ENCODE measurements around the gene BCKDHA.

The BCKDHA gene

GRCh38 chr19:41413947-41414346 lies 16.3 kb downstream of the BCKDHA start:
- peaks cover 7% of the 10 kb centered on the region for H3K36me3 ChIP-seq (ENCODE audit: control insufficient read depth, insufficient read depth, low read length)
- no peak overlapping the region for H3K27ac ChIP-seq (ENCODE audit: insufficient read depth, low read depth, low read length, poor library complexity, severe bottlenecking)
- H3K9me3 ChIP-seq (ENCODE audit: control insufficient read depth, low read length) = no peaks in the 10 kb centered on the region
- no peak overlapping the region for H3K4me3 ChIP-seq (ENCODE audit: insufficient read depth, low read depth, low read length)
- 95% methylated on average over 10 of the region's 10 CpGs for WGBS, 2 experiments
- no peaks in the 10 kb centered on the region for H3K27me3 ChIP-seq (ENCODE audit: control insufficient read depth, insufficient read depth, low read length, poor library complexity, severe bottlenecking)
- H3K4me1 ChIP-seq (ENCODE audit: control insufficient read depth, insufficient read depth, low read length) = no peaks in the 10 kb centered on the region

- Histone ChIP-seq H3K4me3 (ENCODE audit: insufficient read depth, low read depth, low read length) (no peak overlapping the region), H3K9me3 (ENCODE audit: control insufficient read depth, low read length) (no peaks in the 10 kb centered on the region), H3K27me3 (ENCODE audit: control insufficient read depth, insufficient read depth, low read length, poor library complexity, severe bottlenecking) (no peaks in the 10 kb centered on the region), H3K36me3 (ENCODE audit: control insufficient read depth, insufficient read depth, low read length) (peaks cover 10% of the 10 kb centered on the region), H3K27ac (ENCODE audit: insufficient read depth, low read depth, low read length, poor library complexity, severe bottlenecking) (no peak overlapping the region), H3K4me1 (ENCODE audit: control insufficient read depth, insufficient read depth, low read length) (no peaks in the 10 kb centered on the region)
- WGBS, 2 experiments = 94% methylated on average over 9 of the region's 9 CpGs
Observed at GRCh38 chr19:41414461-41414860, 16.8 kb downstream of the BCKDHA start.

GRCh38 chr19:41415154-41415571 lies 17.5 kb downstream of the BCKDHA start:
- Histone ChIP-seq H3K4me1 (ENCODE audit: control insufficient read depth, insufficient read depth, low read length) (no peaks in the 10 kb centered on the region), H3K27me3 (ENCODE audit: control insufficient read depth, insufficient read depth, low read length, poor library complexity, severe bottlenecking) (no peaks in the 10 kb centered on the region), H3K36me3 (ENCODE audit: control insufficient read depth, insufficient read depth, low read length) (peaks cover 10% of the 10 kb centered on the region), H3K27ac (ENCODE audit: insufficient read depth, low read depth, low read length, poor library complexity, severe bottlenecking) (no peak overlapping the region), H3K4me3 (ENCODE audit: insufficient read depth, low read depth, low read length) (no peak overlapping the region), H3K9me3 (ENCODE audit: control insufficient read depth, low read length) (no peaks in the 10 kb centered on the region)
- 95% methylated on average over 9 of the region's 9 CpGs for WGBS, 2 experiments

- Histone ChIP-seq H3K4me3 (ENCODE audit: insufficient read depth, low read depth, low read length) (no peak overlapping the region), H3K27ac (ENCODE audit: insufficient read depth, low read depth, low read length, poor library complexity, severe bottlenecking) (no peak overlapping the region), H3K9me3 (ENCODE audit: control insufficient read depth, low read length) (no peaks in the 10 kb centered on the region), H3K27me3 (ENCODE audit: control insufficient read depth, insufficient read depth, low read length, poor library complexity, severe bottlenecking) (no peaks in the 10 kb centered on the region), H3K4me1 (ENCODE audit: control insufficient read depth, insufficient read depth, low read length) (no peaks in the 10 kb centered on the region), H3K36me3 (ENCODE audit: control insufficient read depth, insufficient read depth, low read length) (peaks cover 10% of the 10 kb centered on the region)
- 95 to 96% methylated on average over 12 of the region's 12 CpGs for WGBS, 2 experiments
Observed at GRCh38 chr19:41416194-41416674, 18.6 kb downstream of the BCKDHA start.

GRCh38 chr19:41420101-41420880 lies 22.7 kb downstream of the BCKDHA start:
- peaks cover 10% of the 10 kb centered on the region for H3K36me3 ChIP-seq (ENCODE audit: control insufficient read depth, insufficient read depth, low read length)
- H3K9me3 ChIP-seq (ENCODE audit: control insufficient read depth, low read length) = no peaks in the 10 kb centered on the region
- H3K4me3 ChIP-seq (ENCODE audit: insufficient read depth, low read depth, low read length) = no peak overlapping the region
- H3K4me1 ChIP-seq (ENCODE audit: control insufficient read depth, insufficient read depth, low read length) = no peaks in the 10 kb centered on the region
- no peaks in the 10 kb centered on the region for H3K27me3 ChIP-seq (ENCODE audit: control insufficient read depth, insufficient read depth, low read length, poor library complexity, severe bottlenecking)
- 90 to 94% methylated on average over 8 of the region's 8 CpGs for WGBS, 2 experiments
- no peak overlapping the region for H3K27ac ChIP-seq (ENCODE audit: insufficient read depth, low read depth, low read length, poor library complexity, severe bottlenecking)

- Histone ChIP-seq H3K27me3 (ENCODE audit: control insufficient read depth, insufficient read depth, low read length, poor library complexity, severe bottlenecking) (no peaks in the 10 kb centered on the region), H3K27ac (ENCODE audit: insufficient read depth, low read depth, low read length, poor library complexity, severe bottlenecking) (no peak overlapping the region), H3K36me3 (ENCODE audit: control insufficient read depth, insufficient read depth, low read length) (peaks cover 10% of the 10 kb centered on the region), H3K9me3 (ENCODE audit: control insufficient read depth, low read length) (no peaks in the 10 kb centered on the region), H3K4me1 (ENCODE audit: control insufficient read depth, insufficient read depth, low read length) (no peaks in the 10 kb centered on the region), H3K4me3 (ENCODE audit: insufficient read depth, low read depth, low read length) (no peak overlapping the region)
- 91 to 94% methylated on average over 6 of the region's 6 CpGs for WGBS, 2 experiments
Observed at GRCh38 chr19:41421314-41421713, 23.7 kb downstream of the BCKDHA start.

- peaks cover 6% of the 10 kb centered on the region for H3K4me1 ChIP-seq (ENCODE audit: control insufficient read depth, insufficient read depth, low read length)
- no peaks in the 10 kb centered on the region for H3K27me3 ChIP-seq (ENCODE audit: control insufficient read depth, insufficient read depth, low read length, poor library complexity, severe bottlenecking)
- WGBS, 2 experiments = 93 to 95% methylated on average over 20 of the region's 20 CpGs
- no peak overlapping the region for H3K4me3 ChIP-seq (ENCODE audit: insufficient read depth, low read depth, low read length)
- no peak overlapping the region for H3K27ac ChIP-seq (ENCODE audit: insufficient read depth, low read depth, low read length, poor library complexity, severe bottlenecking)
- H3K9me3 ChIP-seq (ENCODE audit: control insufficient read depth, low read length) = no peaks in the 10 kb centered on the region
- peaks cover 10% of the 10 kb centered on the region for H3K36me3 ChIP-seq (ENCODE audit: control insufficient read depth, insufficient read depth, low read length)
Observed at GRCh38 chr19:41421973-41422372, 24.4 kb downstream of the BCKDHA start.

GRCh38 chr19:41422456-41422855 lies 24.8 kb downstream of the BCKDHA start:
- Histone ChIP-seq H3K27ac (ENCODE audit: insufficient read depth, low read depth, low read length, poor library complexity, severe bottlenecking) (no peak overlapping the region), H3K36me3 (ENCODE audit: control insufficient read depth, insufficient read depth, low read length) (peaks cover 10% of the 10 kb centered on the region), H3K4me3 (ENCODE audit: insufficient read depth, low read depth, low read length) (no peak overlapping the region), H3K9me3 (ENCODE audit: control insufficient read depth, low read length) (no peaks in the 10 kb centered on the region), H3K27me3 (ENCODE audit: control insufficient read depth, insufficient read depth, low read length, poor library complexity, severe bottlenecking) (no peaks in the 10 kb centered on the region), H3K4me1 (ENCODE audit: control insufficient read depth, insufficient read depth, low read length) (peaks cover 7% of the 10 kb centered on the region)
- 91% methylated on average over 18 of the region's 18 CpGs for WGBS, 2 experiments

GRCh38 chr19:41422955-41423354 lies 25.3 kb downstream of the BCKDHA start:
- H3K36me3 ChIP-seq (ENCODE audit: control insufficient read depth, insufficient read depth, low read length) = peaks cover 10% of the 10 kb centered on the region
- H3K9me3 ChIP-seq (ENCODE audit: control insufficient read depth, low read length) = no peaks in the 10 kb centered on the region

GRCh38 chr19:41424335-41425173 lies 26.9 kb downstream of the BCKDHA start:
- WGBS, 2 experiments = 91 to 94% methylated on average over 21 of the region's 21 CpGs
- Histone ChIP-seq H3K27ac (ENCODE audit: insufficient read depth, low read depth, low read length, poor library complexity, severe bottlenecking) (no peak overlapping the region), H3K9me3 (ENCODE audit: control insufficient read depth, low read length) (no peaks in the 10 kb centered on the region), H3K4me3 (ENCODE audit: insufficient read depth, low read depth, low read length) (no peak overlapping the region), H3K27me3 (ENCODE audit: control insufficient read depth, insufficient read depth, low read length, poor library complexity, severe bottlenecking) (no peaks in the 10 kb centered on the region), H3K36me3 (ENCODE audit: control insufficient read depth, insufficient read depth, low read length) (peaks cover 4% of the 10 kb centered on the region), H3K4me1 (ENCODE audit: control insufficient read depth, insufficient read depth, low read length) (peaks cover 13% of the 10 kb centered on the region)

More at GRCh38 chr19:41422955-41423354, 25.3 kb downstream of the BCKDHA start:
- no peaks in the 10 kb centered on the region for H3K27me3 ChIP-seq (ENCODE audit: control insufficient read depth, insufficient read depth, low read length, poor library complexity, severe bottlenecking)
- no peak overlapping the region for H3K4me3 ChIP-seq (ENCODE audit: insufficient read depth, low read depth, low read length)
- H3K27ac ChIP-seq (ENCODE audit: insufficient read depth, low read depth, low read length, poor library complexity, severe bottlenecking) = no peak overlapping the region
- peaks cover 11% of the 10 kb centered on the region for H3K4me1 ChIP-seq (ENCODE audit: control insufficient read depth, insufficient read depth, low read length)
- WGBS, 2 experiments = 94 to 96% methylated on average over 12 of the region's 12 CpGs

All from ectodermal cell (in vitro differentiated cells).